HepG2 (cell line): Measurements from ENCODE around the gene LRRC55. TPM values are rescaled to one million over a fixed set of nuclear protein-coding genes. Genes with fewer than 3 reads are reported as not detected.

Experiments used
- ATAC-seq: fragments of 200-7000 bp; cut with Tn5 transposase; 3 replicates; pipeline ENCODE4 v1.9.1; 2020; ENCODE audit warnings: mild to moderate bottlenecking, moderate library complexity
- BruUV-seq: library from RNA; stranded (reverse); fragments of 400-500 nt; replicated peaks from 2 replicates; lab custom pipeline; 2021; lab: Mats Ljungman, UMichigan
- CTCF ChIA-PET: fragments of 300-600 bp; formaldehyde crosslinking; extraction: SDS; loops from one replicate; lab custom pipeline; 2021; ENCODE audit warnings: low total read pairs, inconsistent platforms, low intra/inter-chr PET ratio; lab: Yijun Ruan, JAX
- POLR2A ChIA-PET: fragments of 350-600 bp; sonication (Branson Sonifier 250); formaldehyde crosslinking; loops from one replicate; lab custom pipeline; 2020; ENCODE audit warnings: antibody characterized with exemption, inconsistent platforms; lab: Yijun Ruan, JAX
- DNase-seq: peaks from one replicate; pipeline ENCODE4 v3.0.0-alpha.2; 2015; ENCODE audit warnings: low spot score
- FAIRE-seq: peaks from 3 replicates; lab custom pipeline; 2011; peaks lifted over from hg19 to GRCh38; lab: Jason Lieb, UNC
- H2AFZ ChIP-seq: one replicate; pipeline ENCODE4 v1.6.1; 2011; ENCODE audit warnings: low read length, inconsistent platforms
- H3K27ac ChIP-seq: fragments of 300-600 bp; 3 replicates; pipeline ENCODE4 v1.8.0; 2011; ENCODE audit warnings: mixed run types, mild to moderate bottlenecking, mixed read lengths, low read length, inconsistent platforms; ENCODE audit not compliant: insufficient read depth; ENCODE audit errors: extremely low read length
- H3K27me3 ChIP-seq, 2 experiments: fragments of 200-600 bp in 1 of 2; 2 replicates in 1 of 2; 3 replicates in 1 of 2; pipeline versions ENCODE4 v1.6.0 to v1.8.0; 2011; ENCODE audit warnings: low read length in 2 of 2, mild to moderate bottlenecking in 2 of 2, moderate library complexity in 2 of 2, inconsistent platforms in 1 of 2; ENCODE audit not compliant: insufficient read depth in 2 of 2, control insufficient read depth in 1 of 2
- H3K36me3 ChIP-seq, 2 experiments: fragments of 200-600 bp in 1 of 2; replicated peaks in 1 of 2; 2 replicates in 1 of 2; 3 replicates in 1 of 2; pipeline versions ENCODE4 v1.5.1 to v1.8.0; 2011; ENCODE audit warnings: low read length in 2 of 2, inconsistent platforms in 1 of 2; ENCODE audit not compliant: insufficient read depth in 2 of 2, control insufficient read depth in 1 of 2
- H3K4me1 ChIP-seq: 2 replicates; pipeline ENCODE4 v1.5.1; 2012; ENCODE audit warnings: low read length, inconsistent platforms; ENCODE audit not compliant: insufficient read depth
- H3K4me2 ChIP-seq: 2 replicates; pipeline ENCODE4 v1.6.0; 2011; ENCODE audit warnings: low read depth, low read length, inconsistent platforms
- H3K4me3 ChIP-seq, 3 experiments: fragments of 200-600 bp in 1 of 3; sonication (generic), shearing (Covaris generic) in 1 of 3; replicated peaks in 1 of 3; 2 replicates each; pipeline ENCODE4 v1.5.1; 2011 to 2016; ENCODE audit warnings: low read length in 3 of 3, inconsistent platforms in 2 of 3, low read depth in 2 of 3, mild to moderate bottlenecking in 2 of 3, control low read depth in 1 of 3, mixed read lengths in 1 of 3; ENCODE audit not compliant: insufficient read depth in 1 of 3
- H3K79me2 ChIP-seq: one replicate; pipeline ENCODE4 v1.6.1; 2011; ENCODE audit warnings: low read length, inconsistent platforms; ENCODE audit not compliant: insufficient read depth
- H3K9ac ChIP-seq: 2 replicates; pipeline ENCODE4 v1.6.0; 2011; ENCODE audit warnings: mild to moderate bottlenecking, low read depth, low read length, inconsistent platforms; ENCODE audit not compliant: insufficient read depth
- H3K9me3 ChIP-seq: 2 replicates; pipeline ENCODE4 v1.5.1; 2012; ENCODE audit warnings: mild to moderate bottlenecking, low read length
- H4K20me1 ChIP-seq: 2 replicates; pipeline ENCODE4 v1.6.0; 2011; ENCODE audit warnings: inconsistent platforms, mild to moderate bottlenecking, low read length, moderate library complexity; ENCODE audit not compliant: insufficient read depth
- ATF4 ChIP-seq, 2 experiments: fragments of 450-650 bp in 1 of 2; sonication (generic) in 1 of 2; formaldehyde crosslinking; IDR thresholded peaks; 2 replicates each; pipeline versions ENCODE4 v1.5.0 to v1.8.0; 2020 to 2022; ENCODE audit warnings: mild to moderate bottlenecking in 1 of 2, missing genetic modification reagents in 1 of 2
- BATF2 ChIP-seq: sonication (generic); formaldehyde crosslinking; IDR thresholded peaks from 2 replicates; pipeline ENCODE4 v1.8.0; 2022; ENCODE audit warnings: mild to moderate bottlenecking, missing genetic modification reagents, moderate library complexity
- GABPA ChIP-seq, 2 experiments: IDR thresholded peaks; 2 replicates each; pipeline ENCODE4 v1.6.1; 2011 to 2016; ENCODE audit warnings: low read depth in 2 of 2, low read length in 1 of 2, missing biosample characterization in 1 of 2, missing genetic modification characterization in 1 of 2
- PCBP1 ChIP-seq: fragments of 200-400 bp; formaldehyde crosslinking; IDR thresholded peaks from 2 replicates; pipeline ENCODE4 v1.6.1; 2017; ENCODE audit warnings: mild to moderate bottlenecking, low read depth, low read length, borderline replicate concordance
- RELA ChIP-seq: sonication (generic); formaldehyde crosslinking; IDR thresholded peaks from 2 replicates; pipeline ENCODE4 v1.4.0; 2020; ENCODE audit warnings: missing genetic modification reagents
- TFAP4 ChIP-seq: sonication (generic); IDR thresholded peaks from 2 replicates; pipeline ENCODE4 v1.6.1; 2016; ENCODE audit warnings: low read depth, borderline replicate concordance
- ZBTB4 ChIP-seq: sonication (generic); formaldehyde crosslinking; IDR thresholded peaks from 2 replicates; pipeline ENCODE4 v1.4.0; 2020; ENCODE audit warnings: missing genetic modification reagents, mild to moderate bottlenecking, borderline replicate concordance
- ZFP82 ChIP-seq: sonication (generic); formaldehyde crosslinking; IDR thresholded peaks from 2 replicates; pipeline ENCODE4 v1.5.1; 2020; ENCODE audit warnings: mild to moderate bottlenecking, missing genetic modification reagents, borderline replicate concordance
- ZFP90 ChIP-seq: sonication (generic); formaldehyde crosslinking; IDR thresholded peaks from 2 replicates; pipeline ENCODE4 v1.8.0; 2022; ENCODE audit warnings: missing genetic modification reagents, mild to moderate bottlenecking, inconsistent platforms, borderline replicate concordance
- ZMYM4 ChIP-seq: sonication (generic); formaldehyde crosslinking; IDR thresholded peaks from 2 replicates; pipeline ENCODE4 v1.8.1; 2023; ENCODE audit warnings: mild to moderate bottlenecking, missing genetic modification reagents
- ZNF263 ChIP-seq: sonication (generic); formaldehyde crosslinking; IDR thresholded peaks from 2 replicates; pipeline ENCODE4 v1.4.0; 2020; ENCODE audit warnings: missing genetic modification reagents
- ZNF619 ChIP-seq: sonication (generic); formaldehyde crosslinking; IDR thresholded peaks from 2 replicates; pipeline ENCODE4 v1.4.0; 2020; ENCODE audit warnings: mild to moderate bottlenecking, missing genetic modification reagents
- ZNF672 ChIP-seq: sonication (generic); formaldehyde crosslinking; IDR thresholded peaks from 2 replicates; pipeline ENCODE4 v1.8.1; 2022; ENCODE audit warnings: missing genetic modification reagents
- WGBS: methylation state at CpG from one replicate; pipeline ENCODE4 v1.1.6; 2017; ENCODE audit warnings: low lambda C conversion rate; 5-methylcytosine and 5-hydroxymethylcytosine counted together
- in situ Hi-C: cut with HindIII; loops from 2 replicates; pipeline ENCODE4 v1.10.0; 2017; ENCODE audit warnings: low pct_unique_long_range_greater_than_20kb; ENCODE audit not compliant: extremely low pct_ligation_motif_present
- intact Hi-C: fragments of 100-400 bp; cut with micrococcal nuclease; formaldehyde crosslinking; loops from one replicate; pipeline ENCODE4 v1.10.0; 2022; ENCODE audit not compliant: unreplicated experiment
- polyA plus RNA-seq, 8 experiments: library from polyadenylated mRNA; depleted of rRNA in 3 of 8; stranded (reverse) in 7 of 8; unstranded in 1 of 8; fragments of >200 nt; fragmentation: Illumina TruSeq in 4 of 8; extraction: Trizol in 4 of 8; gene quantifications; 2 replicates each; pipeline versions ENCODE4 v1.2.1 to v1.2.3, GENCODE V29; 2011 to 2016; ENCODE audit warnings: low read depth in 4 of 8, missing spikeins in 1 of 8, mixed read lengths in 1 of 8; ENCODE audit not compliant: insufficient read depth in 1 of 8
- total RNA-seq, 5 experiments: library from RNA; depleted of rRNA; stranded (reverse); fragments of >200 nt; fragmentation: Illumina TruSeq; extraction: Trizol; gene quantifications; 2 replicates each; pipeline ENCODE4 v1.2.3, GENCODE V29; 2016; ENCODE audit warnings: low read depth in 1 of 5

Gene LRRC55
- total and polyA plus RNA-seq, 2 of the 13 experiments (the other 11 are each of a cell fraction or from before 2014, with no cell fraction given) = not detected

GRCh38 chr11:57180964-57181363 lies 789 bp upstream of the LRRC55 start (continued):
- no peak for TF ChIP-seq ZFP90 (CRISPR knock-in tag)

- H3K27me3 ChIP-seq = peaks cover 0 to 23% of the 10 kb centered on the region in 2 experiments; a peak in 4 of 5 replicates
- FAIRE-seq = no peak
Observed at GRCh38 chr11:57182896-57183295, 1.1 kb downstream of the LRRC55 start.

More at GRCh38 chr11:57182896-57183295, 1.1 kb downstream of the LRRC55 start:
- POLR2A ChIA-PET = no interaction called here
- Histone ChIP-seq H3K27ac (no peak overlapping the region), H3K9ac (no peak overlapping the region), H3K79me2 (no peaks in the 10 kb centered on the region), H4K20me1 (no peaks in the 10 kb centered on the region), H3K4me2 (no peak overlapping the region), H3K4me1 (no peaks in the 10 kb centered on the region), H2AFZ (no peak overlapping the region), H3K36me3 (no peaks in the 10 kb centered on the region), H3K9me3 (no peaks in the 10 kb centered on the region), H3K4me3 (no peak overlapping the region)
- BruUV-seq = no TSS peak
- in situ Hi-C loops = no loop called here
- no peak for ATAC-seq
- intact Hi-C loops = no loop called here
- WGBS = 62% methylated on average over 3 of the region's 3 CpGs
- CTCF ChIA-PET = no interaction called here
- DNase-seq = no peak
- no peak for TF ChIP-seq ZFP82 (CRISPR knock-in tag)
- no peak for TF ChIP-seq ZNF263
- no peak for TF ChIP-seq ZMYM4 (CRISPR knock-in tag)
- no peak for TF ChIP-seq TFAP4
- no peak for TF ChIP-seq RELA (CRISPR knock-in tag)
- no peak for TF ChIP-seq BATF2
- TF ChIP-seq GABPA (IDR thresholded peaks at IDR 0.05; ENCODE audit: low read depth, low read length) = no peak
- TF ChIP-seq GABPA (CRISPR knock-in tag; IDR thresholded peaks at IDR 0.05; ENCODE audit: low read depth) = no peak
- no peak for TF ChIP-seq ZNF619 (CRISPR knock-in tag)
- no peak for TF ChIP-seq ZNF672
- TF ChIP-seq PCBP1 = no peak
- no peak for TF ChIP-seq ZBTB4 (CRISPR knock-in tag)
- TF ChIP-seq ATF4 (CRISPR knock-in tag; IDR thresholded peaks at IDR 0.05) = no peak
